ENCODE measurements around the gene MARF1.

DNA sequence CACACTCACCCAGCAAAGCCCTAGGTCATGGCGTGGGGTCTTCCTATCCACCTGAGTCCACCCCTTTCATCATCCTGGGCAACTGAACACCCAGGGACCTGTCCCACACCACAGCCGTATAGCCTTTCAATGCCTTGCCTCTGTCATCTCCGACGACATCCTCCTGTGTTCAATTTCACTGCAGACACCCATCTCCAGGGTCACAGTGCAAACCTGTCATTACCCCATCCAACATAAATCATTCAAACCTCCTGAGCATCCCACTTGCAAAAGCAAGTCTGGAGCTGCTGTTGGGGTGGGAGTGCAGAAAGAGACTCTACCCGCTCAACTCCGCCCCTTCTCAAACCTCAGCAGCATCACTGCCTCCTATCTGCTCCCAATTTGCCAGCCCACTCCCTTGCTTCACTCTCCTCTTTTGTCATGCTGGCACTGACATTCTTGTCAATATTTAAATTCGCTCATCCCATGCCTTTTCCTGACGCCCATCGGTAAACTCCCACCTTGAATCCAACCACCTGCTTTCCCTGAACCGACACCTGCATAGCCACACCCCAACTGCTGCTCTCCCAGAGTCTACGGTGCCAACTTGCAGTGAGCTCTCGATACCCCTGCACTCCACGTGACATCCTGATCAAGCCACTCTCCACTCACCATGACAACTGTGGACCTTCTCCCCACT is 37.0 kb downstream of the MARF1 start:
- TF ChIP-seq, protein P1, sequence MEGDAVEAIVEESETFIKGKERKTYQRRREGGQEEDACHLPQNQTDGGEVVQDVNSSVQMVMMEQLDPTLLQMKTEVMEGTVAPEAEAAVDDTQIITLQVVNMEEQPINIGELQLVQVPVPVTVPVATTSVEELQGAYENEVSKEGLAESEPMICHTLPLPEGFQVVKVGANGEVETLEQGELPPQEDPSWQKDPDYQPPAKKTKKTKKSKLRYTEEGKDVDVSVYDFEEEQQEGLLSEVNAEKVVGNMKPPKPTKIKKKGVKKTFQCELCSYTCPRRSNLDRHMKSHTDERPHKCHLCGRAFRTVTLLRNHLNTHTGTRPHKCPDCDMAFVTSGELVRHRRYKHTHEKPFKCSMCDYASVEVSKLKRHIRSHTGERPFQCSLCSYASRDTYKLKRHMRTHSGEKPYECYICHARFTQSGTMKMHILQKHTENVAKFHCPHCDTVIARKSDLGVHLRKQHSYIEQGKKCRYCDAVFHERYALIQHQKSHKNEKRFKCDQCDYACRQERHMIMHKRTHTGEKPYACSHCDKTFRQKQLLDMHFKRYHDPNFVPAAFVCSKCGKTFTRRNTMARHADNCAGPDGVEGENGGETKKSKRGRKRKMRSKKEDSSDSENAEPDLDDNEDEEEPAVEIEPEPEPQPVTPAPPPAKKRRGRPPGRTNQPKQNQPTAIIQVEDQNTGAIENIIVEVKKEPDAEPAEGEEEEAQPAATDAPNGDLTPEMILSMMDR (IDR thresholded peaks at IDR 0.05) = no peak
- TF ChIP-seq POLR2A (IDR thresholded peaks at IDR 0.05) = no peak
